Stimulated activated CD4-positive, alpha-beta T cell treated with anti-CD3 and anti-CD28 coated beads, Interleukin-12 subunit alpha, Interleukin-12 subunit beta, amount 100 ng/mL, for 48 hours (primary cell): ENCODE measurements around the gene TTYH2.
A peak's percentile ranks its signal among the peaks of the same experiment; 100 is the strongest.
"Not testable (repeated sequence)": the region's sequence is repeated elsewhere in the genome, so short reads cannot be mapped to it uniquely, and the experiment has no call there.

Experiments
- DNase-seq, 3 donors: peaks; one replicate each; pipeline ENCODE4 v3.0.0-alpha.2; 2020; ENCODE audit warnings: low read depth in 2 of 3, low spot score in 1 of 3

TTYH2 gene

GRCh38 chr17:74259667-74260524 is 46.5 kb downstream of the TTYH2 start:
- no peak for DNase-seq

- DNase-seq = no peak
Measured at GRCh38 chr17:74260525-74260850, 47.1 kb downstream of the TTYH2 start.

DNA sequence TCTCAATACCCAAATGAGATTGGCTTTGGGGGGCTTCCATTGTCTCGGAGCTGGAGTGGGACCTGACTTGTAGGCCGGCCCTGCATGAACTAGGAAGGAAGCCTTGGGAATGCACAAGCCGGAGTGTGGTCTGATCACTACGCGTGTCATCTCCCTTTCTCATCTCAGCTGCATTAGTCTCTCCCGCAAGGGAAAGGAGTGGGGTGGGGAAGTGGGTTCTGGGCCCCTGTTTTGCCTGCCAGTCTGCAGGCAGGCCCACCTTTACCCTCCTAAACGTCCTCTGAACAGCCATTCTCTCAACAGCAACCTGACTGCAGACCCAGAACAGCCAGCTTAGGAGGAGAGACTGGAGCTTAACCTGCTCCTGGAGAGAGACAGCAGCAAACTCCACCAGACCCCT is 49.2 kb downstream of the TTYH2 start:
- no peak for DNase-seq

- not testable (repeated sequence) for DNase-seq
Measured at GRCh38 chr17:74267054-74267453, 53.7 kb downstream of the TTYH2 start.

DNA sequence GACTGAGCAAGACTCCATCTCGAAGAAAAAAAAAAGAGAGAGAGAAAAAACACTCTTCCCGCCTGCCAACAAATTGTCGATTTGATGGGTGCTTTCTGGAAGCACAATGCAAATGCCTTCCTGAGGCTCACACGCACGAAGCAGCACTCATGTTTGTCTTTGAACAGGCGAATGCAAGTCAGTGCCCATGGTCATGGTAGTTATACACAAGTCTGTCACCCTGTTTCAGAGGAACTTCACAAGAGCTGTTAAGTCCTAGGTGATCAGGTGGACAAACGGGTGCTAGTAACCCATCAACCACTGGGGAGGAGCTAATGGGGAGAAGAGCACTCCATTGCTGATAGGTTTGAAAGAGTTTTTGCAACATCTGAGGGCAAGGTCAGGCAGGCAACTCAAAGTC is 54.2 kb downstream of the TTYH2 start:
- DNase-seq = no peak

- DNase-seq = no peak
Measured at GRCh38 chr17:74267987-74268499, 54.7 kb downstream of the TTYH2 start.

DNA sequence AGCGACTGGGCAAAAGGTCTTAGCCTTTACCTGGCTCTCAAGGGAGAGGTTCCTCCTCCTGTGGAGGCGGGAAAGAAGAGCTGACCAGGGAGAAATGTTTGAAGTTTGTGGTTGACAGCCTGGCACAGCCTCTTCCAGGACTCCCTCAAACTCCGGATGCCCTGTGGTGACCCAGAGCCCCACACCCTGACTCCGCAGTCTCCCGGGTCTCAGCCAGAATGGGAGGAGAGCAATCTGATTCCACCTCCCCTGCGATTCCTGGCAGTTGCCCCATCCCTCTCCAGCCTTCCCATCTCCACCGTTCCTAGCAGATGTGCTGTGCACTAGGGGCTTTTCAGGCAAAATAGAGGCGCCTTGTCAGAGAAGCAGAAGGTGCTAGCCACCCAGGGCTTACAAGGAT is 55.2 kb downstream of the TTYH2 start:
- DNase-seq = no peak

GRCh38 chr17:74270333-74270732 is 57.0 kb downstream of the TTYH2 start:
- no peak for DNase-seq

DNA sequence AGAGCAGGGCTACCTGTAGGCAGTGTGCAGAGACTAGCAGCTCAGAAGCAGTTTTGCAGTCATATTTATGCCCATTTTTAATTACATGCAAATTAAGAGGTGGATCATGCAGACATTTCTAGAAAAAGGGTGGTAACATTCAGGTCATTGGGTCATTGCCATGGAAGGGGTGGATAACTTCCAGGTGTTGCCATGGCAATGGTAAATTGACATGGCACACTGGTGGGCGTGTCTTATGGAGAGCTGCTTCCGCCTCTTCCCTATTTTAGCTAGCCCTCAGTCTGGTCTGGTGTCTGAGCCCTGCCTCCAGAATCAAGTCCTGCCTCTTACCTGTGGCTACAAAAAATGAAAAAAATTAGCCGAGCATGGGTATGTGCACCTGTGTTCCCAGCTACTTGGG is 57.9 kb downstream of the TTYH2 start:
- no peak for DNase-seq

DNA sequence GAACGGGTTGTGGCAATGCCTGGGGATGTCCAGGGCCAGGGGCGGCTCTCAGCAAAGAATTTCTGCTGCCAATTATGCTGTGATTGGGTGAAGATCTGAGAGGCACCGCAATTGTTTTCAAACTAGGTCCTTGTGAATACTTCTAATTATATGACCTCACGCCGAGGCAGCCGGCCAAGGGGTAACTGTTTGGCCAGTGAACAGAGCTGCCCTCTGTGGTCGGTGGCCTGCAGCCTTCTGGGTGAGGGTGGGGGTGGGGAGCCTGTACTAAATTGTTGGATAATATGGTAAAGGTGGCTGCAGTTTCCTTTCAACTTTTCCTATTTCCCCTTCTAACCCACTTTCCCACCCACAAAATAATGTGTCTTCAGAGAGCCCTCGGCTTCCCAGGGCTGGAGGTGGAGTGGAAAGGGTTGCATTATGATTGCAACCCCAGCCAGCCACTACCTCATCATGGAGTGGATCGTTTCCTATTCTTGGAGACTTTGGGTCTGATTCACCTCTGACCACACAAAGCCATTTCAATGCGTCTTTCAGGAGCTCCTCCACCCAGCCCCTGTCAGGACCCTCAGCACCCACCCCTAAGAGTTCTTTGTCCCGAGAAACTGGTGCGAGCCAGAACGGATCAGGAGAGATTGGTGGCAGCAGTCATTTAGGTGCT is 58.7 kb downstream of the TTYH2 start:
- DNase-seq = no peak

- no peak for DNase-seq
Measured at GRCh38 chr17:74272731-74273201, 59.4 kb downstream of the TTYH2 start.

DNA sequence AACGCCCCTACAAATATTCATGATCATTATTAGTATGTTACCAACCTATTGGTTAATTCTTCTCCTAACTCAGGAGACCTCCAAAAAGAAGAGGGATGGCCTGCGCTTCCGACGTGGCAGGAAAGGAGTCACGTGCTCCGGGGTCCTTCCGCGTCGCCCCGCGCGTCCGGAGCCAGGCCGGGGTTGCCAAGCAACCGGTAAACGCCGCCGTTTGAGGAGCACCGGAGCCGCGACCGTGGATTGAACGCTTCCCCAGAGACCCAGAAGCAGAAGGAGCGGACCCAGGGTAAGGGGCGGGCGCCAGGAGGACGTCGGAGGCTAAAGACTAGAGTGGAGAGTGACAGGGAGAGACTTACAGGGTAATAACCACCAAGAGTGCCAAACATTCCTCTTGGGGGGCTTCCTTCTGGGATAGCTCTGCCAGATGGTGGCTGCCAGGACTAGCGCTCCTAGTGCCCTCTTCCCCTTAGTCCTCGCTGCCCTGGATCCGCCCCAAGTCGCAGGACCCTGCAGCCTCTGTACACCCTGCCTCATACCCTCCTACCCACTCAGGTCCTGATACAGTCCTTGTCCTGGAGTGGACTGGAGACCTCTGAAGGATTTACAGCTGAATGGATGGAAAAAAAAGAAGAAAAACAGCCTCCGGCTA is 60.8 kb downstream of the TTYH2 start, which contains the start of gene DNAI2:
Gene DNAI2, plus strand, starts transcription at position 175 of the 649 bp plus-strand sequence. CDS start 7,584 bp downstream, outside the sequence.
- DNase-seq = no peak

DNA sequence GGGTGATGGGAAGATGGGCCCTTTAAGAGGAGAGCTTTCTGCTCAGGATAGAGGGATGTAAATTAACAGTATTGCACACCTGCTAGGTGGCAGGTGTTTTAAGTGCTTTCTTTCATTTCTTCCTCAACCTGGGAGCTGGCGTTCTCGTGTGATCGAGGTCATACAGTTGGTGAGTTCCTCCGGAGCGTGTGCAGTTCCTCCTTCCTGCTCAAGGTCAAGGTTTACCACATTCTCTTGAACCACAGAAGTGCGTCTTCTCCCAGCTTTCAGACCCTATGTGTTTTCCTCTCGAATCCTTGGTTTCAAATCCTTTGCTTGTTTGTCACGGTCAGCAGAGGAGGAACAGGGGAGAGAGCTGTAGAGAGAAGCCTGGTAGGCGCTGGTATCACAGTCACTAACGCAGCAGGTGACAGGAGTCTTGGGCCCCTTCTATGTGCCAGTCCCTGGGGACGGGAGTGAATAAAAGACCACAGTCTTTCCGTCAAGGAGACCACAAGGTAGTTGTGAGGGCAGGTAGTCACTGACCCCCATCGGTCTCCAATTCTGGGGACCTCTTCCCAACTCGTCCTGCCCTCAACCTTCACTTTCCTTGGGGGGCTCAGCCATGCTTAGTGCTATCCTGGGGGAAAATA is 61.5 kb downstream of the TTYH2 start:
- no peak for DNase-seq

- no peak for DNase-seq
Measured at GRCh38 chr17:74276051-74276476, 62.7 kb downstream of the TTYH2 start.

- no peak for DNase-seq
Measured at GRCh38 chr17:74276541-74277009, 63.2 kb downstream of the TTYH2 start.

- no peak for DNase-seq
Measured at GRCh38 chr17:74277935-74278334, 64.6 kb downstream of the TTYH2 start.

DNA sequence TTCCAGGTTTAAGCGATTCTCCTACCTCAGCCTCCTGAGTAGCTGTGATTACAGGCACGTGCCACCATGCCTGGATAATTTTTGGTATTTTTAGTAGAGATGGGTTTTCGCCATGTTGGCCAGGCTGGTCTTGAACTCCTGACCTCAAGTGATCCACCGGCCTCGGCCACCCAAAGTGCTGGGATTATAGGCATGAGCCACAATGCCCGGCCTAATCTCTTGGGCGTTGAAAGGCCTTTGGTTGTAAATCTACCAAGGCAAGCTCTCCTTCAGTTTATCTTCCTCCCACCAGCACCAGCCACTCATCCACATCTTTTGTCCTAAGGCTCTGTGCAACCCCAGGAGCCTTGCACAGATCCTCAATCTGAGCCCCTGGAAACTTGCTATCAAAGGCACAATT is 66.2 kb downstream of the TTYH2 start:
- not testable (repeated sequence) for DNase-seq

GRCh38 chr17:74280093-74280513 is 66.7 kb downstream of the TTYH2 start:
- DNase-seq = peak; percentile 40 to 53 (median 50)

GRCh38 chr17:74281799-74282198 is 68.4 kb downstream of the TTYH2 start:
- DNase-seq = no peak

- DNase-seq = not testable (repeated sequence)
Measured at GRCh38 chr17:74282274-74282586, 68.9 kb downstream of the TTYH2 start.
